ENCODE results near the gene SMIM36.
"Not testable (repeated sequence)": the region's sequence is repeated elsewhere in the genome, so short reads cannot be mapped to it uniquely, and the experiment has no call there.

Gene SMIM36

GRCh38 chr17:55407641-55408566, 103.3 kb downstream of the SMIM36 start:
- H3K36me3 ChIP-seq (ENCODE audit: control insufficient read depth, insufficient read depth, low read length) = peaks cover 44% of the 10 kb centered on the region
- H3K27ac ChIP-seq (ENCODE audit: insufficient read depth, low read length, poor library complexity, severe bottlenecking) = no peak overlapping the region
- H3K4me1 ChIP-seq (ENCODE audit: control insufficient read depth, insufficient read depth, low read length, poor library complexity, severe bottlenecking) = no peaks in the 10 kb centered on the region
- H3K27me3 ChIP-seq (replicated peaks; ENCODE audit: control insufficient read depth, insufficient read depth, low read length, poor library complexity, severe bottlenecking) = no peaks in the 10 kb centered on the region
- H3K4me3 ChIP-seq (ENCODE audit: insufficient read depth, low read depth, low read length, poor library complexity, severe bottlenecking) = no peak overlapping the region
- H3K9me3 ChIP-seq (ENCODE audit: control insufficient read depth, low read length) = no peaks in the 10 kb centered on the region
- DNase-seq = no peak

DNA sequence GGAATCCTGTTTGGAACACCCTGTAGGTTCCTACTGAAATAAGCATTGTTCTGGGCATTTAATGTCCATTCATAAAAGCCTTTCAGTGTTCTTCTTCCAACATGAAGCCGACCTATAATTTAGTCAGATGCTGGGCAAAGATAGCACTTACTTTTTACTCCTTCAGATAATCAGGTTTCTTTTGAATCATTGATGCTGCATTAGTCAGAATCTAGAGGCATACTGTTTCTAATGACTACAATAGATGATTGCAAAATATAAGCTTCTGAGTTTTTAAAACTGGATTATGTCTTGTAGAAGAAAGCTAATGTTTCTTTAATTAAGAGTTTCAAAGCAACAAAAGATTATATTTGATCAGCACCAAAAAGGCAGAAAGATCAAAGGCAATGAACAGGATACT, 105.7 kb downstream of the SMIM36 start:
- no peaks in the 10 kb centered on the region for H3K27me3 ChIP-seq (replicated peaks; ENCODE audit: control insufficient read depth, insufficient read depth, low read length, poor library complexity, severe bottlenecking)
- H3K4me3 ChIP-seq (ENCODE audit: insufficient read depth, low read depth, low read length, poor library complexity, severe bottlenecking) = no peak overlapping the region
- H3K27ac ChIP-seq (ENCODE audit: insufficient read depth, low read length, poor library complexity, severe bottlenecking) = no peak overlapping the region
- H3K36me3 ChIP-seq (ENCODE audit: control insufficient read depth, insufficient read depth, low read length) = peaks cover 30% of the 10 kb centered on the region
- H3K4me1 ChIP-seq (ENCODE audit: control insufficient read depth, insufficient read depth, low read length, poor library complexity, severe bottlenecking) = no peaks in the 10 kb centered on the region
- no peaks in the 10 kb centered on the region for H3K9me3 ChIP-seq (ENCODE audit: control insufficient read depth, low read length)
- no peak for DNase-seq

GRCh38 chr17:55404197-55404596, 107.1 kb downstream of the SMIM36 start:
- H3K4me3 ChIP-seq (ENCODE audit: insufficient read depth, low read depth, low read length, poor library complexity, severe bottlenecking); H3K27me3 ChIP-seq (replicated peaks; ENCODE audit: control insufficient read depth, insufficient read depth, low read length, poor library complexity, severe bottlenecking); H3K4me1 ChIP-seq (ENCODE audit: control insufficient read depth, insufficient read depth, low read length, poor library complexity, severe bottlenecking); H3K9me3 ChIP-seq (ENCODE audit: control insufficient read depth, low read length); DNase-seq; H3K27ac ChIP-seq (ENCODE audit: insufficient read depth, low read length, poor library complexity, severe bottlenecking): not testable (repeated sequence)
- H3K36me3 ChIP-seq (ENCODE audit: control insufficient read depth, insufficient read depth, low read length) = peaks cover 16% of the 10 kb centered on the region

GRCh38 chr17:55402374-55402773, 108.9 kb downstream of the SMIM36 start:
- DNase-seq = no peak
- no peaks in the 10 kb centered on the region for H3K9me3 ChIP-seq (ENCODE audit: control insufficient read depth, low read length)
- no peak overlapping the region for H3K27ac ChIP-seq (ENCODE audit: insufficient read depth, low read length, poor library complexity, severe bottlenecking)
- H3K4me1 ChIP-seq (ENCODE audit: control insufficient read depth, insufficient read depth, low read length, poor library complexity, severe bottlenecking) = no peaks in the 10 kb centered on the region
- H3K4me3 ChIP-seq (ENCODE audit: insufficient read depth, low read depth, low read length, poor library complexity, severe bottlenecking) = no peak overlapping the region
- H3K27me3 ChIP-seq (replicated peaks; ENCODE audit: control insufficient read depth, insufficient read depth, low read length, poor library complexity, severe bottlenecking) = no peaks in the 10 kb centered on the region
- H3K36me3 ChIP-seq (ENCODE audit: control insufficient read depth, insufficient read depth, low read length) = peaks cover 9% of the 10 kb centered on the region

All from effector memory CD4-positive, alpha-beta T cell (primary cell).